ENCODE data around the gene FUZ. TPM values are rescaled to one million over a fixed set of nuclear protein-coding genes. Genes with fewer than 3 reads are reported as not detected.
A peak's percentile ranks its signal among the peaks of the same experiment; 100 is the strongest.

Gene FUZ
- total RNA-seq, 1 experiment from 2014 or later: 19.0 TPM

DNA sequence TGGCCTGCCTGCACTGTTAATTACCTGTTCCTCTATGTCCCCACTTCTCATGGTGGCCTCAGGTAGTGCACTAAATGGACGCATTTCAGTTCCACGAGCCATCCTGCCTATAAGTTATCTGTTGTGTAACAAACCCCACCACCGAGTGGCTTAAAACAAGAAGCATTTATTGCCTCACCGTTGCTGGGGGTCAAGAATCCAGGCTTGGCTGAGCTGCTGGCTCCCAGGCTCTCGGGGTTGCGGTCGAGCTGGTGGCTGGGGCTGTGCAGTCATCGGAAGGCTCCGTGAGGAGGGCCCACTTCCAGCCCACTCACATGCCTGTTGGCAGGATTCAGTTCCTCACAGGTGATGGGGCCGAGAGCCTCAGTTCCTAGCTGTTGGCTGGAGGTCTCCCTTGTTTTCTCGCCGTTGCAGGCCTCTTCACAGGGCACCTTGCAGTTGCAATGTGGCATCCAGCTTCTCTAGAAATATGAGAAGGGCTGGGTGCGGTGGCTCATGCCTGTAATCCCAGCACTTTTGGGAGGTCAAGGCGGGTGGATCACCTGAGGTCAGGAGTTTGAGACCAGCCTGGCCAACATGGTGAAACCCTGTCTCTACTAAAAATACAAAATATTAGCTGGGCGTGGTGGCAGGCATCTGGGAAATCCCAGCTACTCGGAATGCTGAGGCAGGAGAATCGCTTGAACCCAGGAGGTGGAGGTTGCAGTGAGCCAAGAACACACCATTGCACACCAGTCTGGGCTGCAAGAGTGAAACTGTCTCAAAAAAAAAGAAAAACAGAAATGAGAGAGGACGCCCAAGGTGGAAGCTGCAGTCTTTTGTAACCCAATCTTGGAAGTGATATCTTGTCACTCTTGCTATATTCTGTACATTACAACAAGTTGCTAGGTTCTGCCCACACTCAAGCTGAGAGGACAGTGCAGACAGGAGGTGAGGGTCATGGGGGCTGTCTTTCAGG lies 31.3 kb upstream of the FUZ start:
- intact Hi-C loops (cut with micrococcal nuclease): no loop called here
- Mint-ChIP-seq H3K27me3 (ENCODE audit: insufficient read depth, unreplicated experiment) (no peaks in the 10 kb centered on the region), H3K27ac (ENCODE audit: low read depth, unreplicated experiment) (no peak overlapping the region), H3K36me3 (ENCODE audit: insufficient read depth, unreplicated experiment) (peaks cover 18% of the 10 kb centered on the region), H3K4me3 (ENCODE audit: unreplicated experiment) (no peak overlapping the region), H3K4me1 (ENCODE audit: insufficient read depth, unreplicated experiment) (peaks cover 14% of the 10 kb centered on the region), H3K9me3 (ENCODE audit: unreplicated experiment) (peaks cover 6% of the 10 kb centered on the region)
- TF ChIP-seq CTCF (IDR thresholded peaks at IDR 0.05; ENCODE audit: unreplicated experiment): no peak
- ChIA-PET CTCF (interaction anchor here (0.7 to 1.2 kb wide), 3 partner anchors 21 to 43 kb away, joined by 3 read pairs; no protein-coding TSS in a partner anchor), POLR2A (interaction anchor here (0.7 kb wide), 1 partner anchor 206 kb away, joined by 3 read pairs; no protein-coding TSS in a partner anchor)
- no TSS peak for BruUV-seq (replicated peaks)
- no peak for DNase-seq (ENCODE audit: unreplicated experiment)

- ChIA-PET CTCF (no interaction called here), POLR2A (interaction anchor here (0.7 kb wide), 1 partner anchor 24 kb away, joined by 3 read pairs; no protein-coding TSS in a partner anchor)
- no peak for TF ChIP-seq CTCF (IDR thresholded peaks at IDR 0.05; ENCODE audit: unreplicated experiment)
- Mint-ChIP-seq H3K4me3 (ENCODE audit: unreplicated experiment) (no peak overlapping the region), H3K9me3 (ENCODE audit: unreplicated experiment) (no peaks in the 10 kb centered on the region), H3K27ac (ENCODE audit: low read depth, unreplicated experiment) (no peak overlapping the region), H3K27me3 (ENCODE audit: insufficient read depth, unreplicated experiment) (no peaks in the 10 kb centered on the region), H3K4me1 (ENCODE audit: insufficient read depth, unreplicated experiment) (peaks cover 7% of the 10 kb centered on the region), H3K36me3 (ENCODE audit: insufficient read depth, unreplicated experiment) (peaks cover 25% of the 10 kb centered on the region)
- no TSS peak for BruUV-seq (replicated peaks)
- no peak for DNase-seq (ENCODE audit: unreplicated experiment)
- intact Hi-C loops (cut with micrococcal nuclease): no loop called here
Observed at GRCh38 chr19:49843265-49843664, 30.2 kb upstream of the FUZ start.

DNA sequence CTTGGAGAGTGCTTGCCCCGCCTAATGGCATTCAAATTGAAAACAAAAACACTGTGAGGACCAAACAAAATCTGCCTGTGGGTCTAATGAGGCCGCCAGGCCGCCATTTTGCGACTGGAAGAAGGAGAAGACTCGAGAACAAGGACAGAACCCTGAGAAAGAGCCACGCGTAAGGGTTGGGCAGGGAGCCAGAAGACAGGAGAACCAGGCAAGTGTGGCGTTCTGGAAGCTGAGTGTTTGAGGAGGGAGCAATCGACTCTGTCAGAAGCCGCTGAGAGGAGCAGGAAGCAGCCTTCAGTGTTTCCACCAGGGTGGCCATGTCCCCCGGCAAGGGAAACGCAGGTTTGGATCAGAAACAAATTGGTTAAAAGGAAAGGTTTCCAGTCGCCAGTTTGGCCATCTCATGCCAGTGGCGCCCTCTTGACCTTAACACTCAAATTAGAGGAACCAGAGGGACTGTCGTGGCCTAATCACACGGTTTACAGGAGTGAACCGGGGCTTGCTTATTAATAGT lies 27.7 kb upstream of the FUZ start:
- no peaks in the 10 kb centered on the region for H3K27me3 Mint-ChIP-seq (ENCODE audit: insufficient read depth, unreplicated experiment)
- CTCF ChIA-PET: interaction anchor here (0.6 kb wide), 1 partner anchor 488 kb away, joined by 4 read pairs; no protein-coding TSS in a partner anchor

More for the DNA sequence above, 27.7 kb upstream of the FUZ start:
- intact Hi-C loops (cut with micrococcal nuclease): no loop called here
- peak overlapping the region; percentile 57 for H3K27ac Mint-ChIP-seq (ENCODE audit: low read depth, unreplicated experiment)
- peaks cover 44% of the 10 kb centered on the region for H3K36me3 Mint-ChIP-seq (ENCODE audit: insufficient read depth, unreplicated experiment)
- no peaks in the 10 kb centered on the region for H3K9me3 Mint-ChIP-seq (ENCODE audit: unreplicated experiment)
- no TSS peak for BruUV-seq (replicated peaks)
- DNase-seq (ENCODE audit: unreplicated experiment): no peak
- no peak for TF ChIP-seq CTCF (IDR thresholded peaks at IDR 0.05; ENCODE audit: unreplicated experiment)
- peaks cover 4% of the 10 kb centered on the region for H3K4me1 Mint-ChIP-seq (ENCODE audit: insufficient read depth, unreplicated experiment)
- H3K4me3 Mint-ChIP-seq (ENCODE audit: unreplicated experiment): no peak overlapping the region
- POLR2A ChIA-PET: no interaction called here

Data from MCF 10A (cell line).